ENCODE results near the gene NPIPB6. TPM values are rescaled to one million over a fixed set of nuclear protein-coding genes. Genes with fewer than 3 reads are reported as not detected.

The NPIPB6 gene
- total and polyA plus RNA-seq, 12 donors, result 0.18 to 1.9 (median 1.1) TPM; not detected in 3

GRCh38 chr16:28311913-28312312 is 51.4 kb downstream of the NPIPB6 start:
- intact Hi-C loops (cut with DNase I), result no loop called here
- Histone ChIP-seq H3K27me3 (no peaks in the 10 kb centered on the region), H3K36me3 (replicated peaks in 1 of 2) (no peaks in the 10 kb centered on the region), H3K4me3 (no peak overlapping the region), H3K4me1 (replicated peaks in 1 of 2) (no peaks in the 10 kb centered on the region), H3K27ac (no peak overlapping the region), H3K9me3 (replicated peaks in 1 of 3) (no peaks in the 10 kb centered on the region)
- WGBS, 4 donors, result 69 to 83% (median 74%) methylated on average over 14 of the region's 14 CpGs
- TF ChIP-seq, protein P1, sequence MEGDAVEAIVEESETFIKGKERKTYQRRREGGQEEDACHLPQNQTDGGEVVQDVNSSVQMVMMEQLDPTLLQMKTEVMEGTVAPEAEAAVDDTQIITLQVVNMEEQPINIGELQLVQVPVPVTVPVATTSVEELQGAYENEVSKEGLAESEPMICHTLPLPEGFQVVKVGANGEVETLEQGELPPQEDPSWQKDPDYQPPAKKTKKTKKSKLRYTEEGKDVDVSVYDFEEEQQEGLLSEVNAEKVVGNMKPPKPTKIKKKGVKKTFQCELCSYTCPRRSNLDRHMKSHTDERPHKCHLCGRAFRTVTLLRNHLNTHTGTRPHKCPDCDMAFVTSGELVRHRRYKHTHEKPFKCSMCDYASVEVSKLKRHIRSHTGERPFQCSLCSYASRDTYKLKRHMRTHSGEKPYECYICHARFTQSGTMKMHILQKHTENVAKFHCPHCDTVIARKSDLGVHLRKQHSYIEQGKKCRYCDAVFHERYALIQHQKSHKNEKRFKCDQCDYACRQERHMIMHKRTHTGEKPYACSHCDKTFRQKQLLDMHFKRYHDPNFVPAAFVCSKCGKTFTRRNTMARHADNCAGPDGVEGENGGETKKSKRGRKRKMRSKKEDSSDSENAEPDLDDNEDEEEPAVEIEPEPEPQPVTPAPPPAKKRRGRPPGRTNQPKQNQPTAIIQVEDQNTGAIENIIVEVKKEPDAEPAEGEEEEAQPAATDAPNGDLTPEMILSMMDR (IDR thresholded peaks at IDR 0.05), result no peak
- TF ChIP-seq POLR2A (IDR thresholded peaks at IDR 0.05), result no peak
- no peak for DNase-seq

DNA sequence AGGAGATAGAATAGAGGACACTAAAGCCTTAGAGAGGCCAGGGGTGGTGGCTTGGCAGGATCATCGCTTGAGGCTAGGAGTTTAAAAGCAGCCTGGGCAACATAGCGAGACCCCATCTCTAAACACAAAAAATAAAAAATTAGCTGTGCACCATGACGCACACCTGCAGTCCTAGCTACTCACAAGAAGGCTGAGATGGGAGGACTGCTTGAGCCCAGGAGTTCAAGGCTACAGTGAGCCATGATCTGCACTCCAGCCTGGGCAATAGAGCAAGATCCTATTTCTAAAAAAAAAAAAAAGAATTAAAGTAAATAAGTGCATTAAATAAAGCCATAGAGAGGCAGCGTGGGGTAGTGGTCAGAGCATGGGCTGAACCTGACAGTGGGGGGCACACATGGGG is 51.9 kb downstream of the NPIPB6 start:
- H3K36me3 ChIP-seq (replicated peaks in 1 of 2), result no peaks in the 10 kb centered on the region
- no peak overlapping the region for H3K4me3 ChIP-seq
- 89 to 94% (median 91%) methylated on average over 4 of the region's 4 CpGs for WGBS, 4 donors
- H3K4me1 ChIP-seq (replicated peaks in 1 of 2), result no peaks in the 10 kb centered on the region
- TF ChIP-seq POLR2A (IDR thresholded peaks at IDR 0.05), result no peak
- TF ChIP-seq, protein P1 (IDR thresholded peaks at IDR 0.05), result no peak
- H3K9me3 ChIP-seq (replicated peaks in 1 of 3), result no peaks in the 10 kb centered on the region
- intact Hi-C loops (cut with DNase I), result no loop called here
- no peaks in the 10 kb centered on the region for H3K27me3 ChIP-seq
- DNase-seq, result no peak
- H3K27ac ChIP-seq, result no peak overlapping the region

- intact Hi-C loops (cut with DNase I), result no loop called here
- no peaks in the 10 kb centered on the region for H3K4me1 ChIP-seq (replicated peaks in 1 of 2)
- TF ChIP-seq POLR2A (IDR thresholded peaks at IDR 0.05), result no peak
- TF ChIP-seq, protein P1 (IDR thresholded peaks at IDR 0.05), result peak in 1 of 6 experiments; percentile 4
- no peak overlapping the region for H3K4me3 ChIP-seq
- no peaks in the 10 kb centered on the region for H3K27me3 ChIP-seq
- WGBS, 4 donors, result 59 to 72% (median 67%) methylated on average over 5 to 11 of the region's 11 CpGs
- no peak overlapping the region for H3K27ac ChIP-seq
- peak in 1 of 7 donors; percentile 26 for DNase-seq
- no peaks in the 10 kb centered on the region for H3K9me3 ChIP-seq (replicated peaks in 1 of 3)
- H3K36me3 ChIP-seq (replicated peaks in 1 of 2), result no peaks in the 10 kb centered on the region
Observed at GRCh38 chr16:28310796-28311195, 52.5 kb downstream of the NPIPB6 start.

DNA sequence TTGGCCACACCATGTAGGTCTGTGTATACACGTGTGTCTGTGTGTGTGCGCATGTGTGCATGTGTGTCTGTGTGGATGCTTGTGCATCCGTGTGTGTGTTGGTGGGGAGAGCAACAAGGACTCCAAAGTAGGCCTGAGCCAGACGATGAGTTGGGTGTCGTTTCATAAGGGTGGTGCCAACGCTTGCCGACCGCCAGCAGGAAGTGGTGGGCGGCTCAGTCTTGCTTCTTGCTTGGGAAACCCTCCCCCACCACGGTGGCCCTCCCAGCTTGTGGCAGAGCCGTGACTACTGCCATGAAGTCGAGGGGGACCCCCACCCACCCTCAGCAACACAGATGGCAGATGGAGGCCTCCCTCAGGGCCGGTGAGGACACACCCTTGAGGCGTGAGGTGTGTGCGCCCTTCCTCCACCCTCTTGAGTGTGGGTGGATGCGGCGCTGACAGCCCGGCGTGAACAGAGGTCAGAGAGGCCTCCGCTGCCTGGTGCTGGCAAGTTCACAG is 53.4 kb downstream of the NPIPB6 start:
- Histone ChIP-seq H3K27me3 (no peaks in the 10 kb centered on the region), H3K36me3 (replicated peaks in 1 of 2) (no peaks in the 10 kb centered on the region), H3K9me3 (replicated peaks in 1 of 3) (no peaks in the 10 kb centered on the region), H3K27ac (no peak overlapping the region), H3K4me3 (no peak overlapping the region), H3K4me1 (replicated peaks in 1 of 2) (no peaks in the 10 kb centered on the region)
- DNase-seq, result no peak
- 73 to 92% (median 84%) methylated on average over 10 to 20 of the region's 20 CpGs for WGBS, 4 donors
- TF ChIP-seq, protein P1 (IDR thresholded peaks at IDR 0.05), result no peak
- TF ChIP-seq POLR2A (IDR thresholded peaks at IDR 0.05), result no peak
- intact Hi-C loops (cut with DNase I), result no loop called here

All from adrenal gland (tissue), 12 donors.